Loucy (cell line): ENCODE results near the gene CLDN6.

Source experiments
- H2AFZ ChIP-seq: fragments of 200-600 bp; sonication (generic); 2 replicates; pipeline ENCODE4 v1.6.0; 2016; ENCODE audit warnings: antibody characterized with exemption, mild to moderate bottlenecking, low read length, moderate library complexity
- H3F3A ChIP-seq: fragments of 200-600 bp; 2 replicates; pipeline ENCODE4 v1.6.0; 2016; ENCODE audit warnings: antibody characterized with exemption, low read depth, mild to moderate bottlenecking
- H3K27me3 ChIP-seq: fragments of 200-600 bp; sonication (generic); 2 replicates; pipeline ENCODE4 v1.6.1; 2014; ENCODE audit warnings: low read length, mild to moderate bottlenecking; ENCODE audit not compliant: insufficient read depth, poor library complexity, severe bottlenecking
- H3K36me3 ChIP-seq: fragments of 200-600 bp; sonication (generic); 2 replicates; pipeline ENCODE4 v1.6.1; 2016; ENCODE audit warnings: low read length; ENCODE audit not compliant: insufficient read depth
- H3K4me1 ChIP-seq: fragments of 200-600 bp; sonication (generic); 2 replicates; pipeline ENCODE4 v1.5.1; 2014; ENCODE audit warnings: low read length, mild to moderate bottlenecking; ENCODE audit not compliant: insufficient read depth, poor library complexity, severe bottlenecking
- H3K4me2 ChIP-seq: fragments of 200-600 bp; sonication (generic); 2 replicates; pipeline ENCODE4 v1.6.0; 2014; ENCODE audit warnings: antibody characterized with exemption, low read length, low read depth, mild to moderate bottlenecking; ENCODE audit not compliant: poor library complexity, severe bottlenecking
- H3K4me3 ChIP-seq: fragments of 200-600 bp; sonication (generic); 2 replicates; pipeline ENCODE4 v1.5.1; 2014; ENCODE audit warnings: low read length, mild to moderate bottlenecking, mixed read lengths; ENCODE audit not compliant: poor library complexity, severe bottlenecking
- H3K79me2 ChIP-seq: fragments of 200-600 bp; sonication (generic); 2 replicates; pipeline ENCODE4 v1.6.1; 2014; ENCODE audit warnings: low read length; ENCODE audit not compliant: insufficient read depth
- H3K9ac ChIP-seq: fragments of 200-600 bp; sonication (generic); 2 replicates; pipeline ENCODE4 v1.6.0; 2014; ENCODE audit warnings: mild to moderate bottlenecking, low read depth, low read length, moderate library complexity; ENCODE audit not compliant: poor library complexity, severe bottlenecking
- H3K9me2 ChIP-seq: fragments of 200-600 bp; sonication (generic); replicated peaks from 2 replicates; pipeline ENCODE4 v1.6.1; 2016; ENCODE audit warnings: low read depth, low read length, mixed read lengths
- H3K9me3 ChIP-seq: fragments of 200-600 bp; sonication (generic); 2 replicates; pipeline ENCODE4 v1.6.1; 2014; ENCODE audit warnings: mild to moderate bottlenecking, antibody characterized with exemption, low read length, low read depth; ENCODE audit not compliant: insufficient read depth
- H4K20me1 ChIP-seq: fragments of 200-600 bp; sonication (generic); 2 replicates; pipeline ENCODE4 v1.6.0; 2014; ENCODE audit warnings: antibody characterized with exemption, low read length, mild to moderate bottlenecking; ENCODE audit not compliant: insufficient read depth, poor library complexity, severe bottlenecking
- CTCF ChIP-seq: fragments of 200-600 bp; sonication (generic); conservative IDR thresholded peaks from 2 replicates; pipeline ENCODE4 v1.5.1; 2014; ENCODE audit warnings: mild to moderate bottlenecking, antibody characterized with exemption, low read length
- EZH2phosphoT487 ChIP-seq: fragments of 200-600 bp; IDR thresholded peaks from 2 replicates; pipeline ENCODE4 v1.6.1; 2018; ENCODE audit warnings: antibody characterized with exemption, mild to moderate bottlenecking, moderate library complexity, borderline replicate concordance

The CLDN6 gene

GRCh38 chr16:2975161-2975795, 42.7 kb downstream of the CLDN6 start:
- TF ChIP-seq EZH2phosphoT487: no peak
- TF ChIP-seq CTCF: no peak

GRCh38 chr16:2974319-2975056, 43.5 kb downstream of the CLDN6 start:
- Histone ChIP-seq H3K9me2 (no peaks in the 10 kb centered on the region), H3K27me3 (no peaks in the 10 kb centered on the region), H3K4me1 (peaks cover 2% of the 10 kb centered on the region), H3K4me2 (no peak overlapping the region), H3K79me2 (peaks cover 31% of the 10 kb centered on the region), H4K20me1 (peaks cover 7% of the 10 kb centered on the region), H3F3A (no peaks in the 10 kb centered on the region), H3K36me3 (no peaks in the 10 kb centered on the region), H2AFZ (no peak overlapping the region), H3K9me3 (no peaks in the 10 kb centered on the region), H3K4me3 (no peak overlapping the region), H3K9ac (no peak overlapping the region)
- no peak for TF ChIP-seq EZH2phosphoT487
- TF ChIP-seq CTCF: no peak

More at GRCh38 chr16:2975161-2975795, 42.7 kb downstream of the CLDN6 start:
- peaks cover 2% of the 10 kb centered on the region for H3K4me1 ChIP-seq
- no peaks in the 10 kb centered on the region for H3K27me3 ChIP-seq
- no peak overlapping the region for H2AFZ ChIP-seq
- H3K79me2 ChIP-seq: peaks cover 36% of the 10 kb centered on the region
- no peaks in the 10 kb centered on the region for H3F3A ChIP-seq
- no peaks in the 10 kb centered on the region for H3K36me3 ChIP-seq
- no peak overlapping the region for H3K4me3 ChIP-seq
- no peak overlapping the region for H3K9ac ChIP-seq
- H3K4me2 ChIP-seq: no peak overlapping the region
- H3K9me3 ChIP-seq: no peaks in the 10 kb centered on the region
- H4K20me1 ChIP-seq: peaks cover 7% of the 10 kb centered on the region
- no peaks in the 10 kb centered on the region for H3K9me2 ChIP-seq

GRCh38 chr16:2973605-2974318, 44.2 kb downstream of the CLDN6 start:
- H3F3A ChIP-seq: no peaks in the 10 kb centered on the region
- H4K20me1 ChIP-seq: peaks cover 7% of the 10 kb centered on the region
- peaks cover 2% of the 10 kb centered on the region for H3K4me1 ChIP-seq
- no peak overlapping the region for H3K4me2 ChIP-seq
- no peak overlapping the region for H3K4me3 ChIP-seq
- H3K9me2 ChIP-seq: no peaks in the 10 kb centered on the region
- H3K27me3 ChIP-seq: no peaks in the 10 kb centered on the region
- no peak overlapping the region for H3K9ac ChIP-seq
- no peak for TF ChIP-seq CTCF
- no peak for TF ChIP-seq EZH2phosphoT487
- peaks cover 28% of the 10 kb centered on the region; the same call in 1 of the 2 replicates for H3K79me2 ChIP-seq
- H3K9me3 ChIP-seq: no peaks in the 10 kb centered on the region
- H2AFZ ChIP-seq: no peak overlapping the region
- no peaks in the 10 kb centered on the region for H3K36me3 ChIP-seq
